Keratinocyte (primary cell): ENCODE measurements around the gene TRIM56.

Experiments used
- EZH2 ChIP-seq: IDR thresholded peaks from one replicate; pipeline ENCODE4 v1.6.1; 2012; ENCODE audit warnings: inconsistent platforms, mild to moderate bottlenecking, low read length, moderate library complexity
- TF ChIP-seq, protein P1 (sequence below), 3 experiments: IDR thresholded peaks in 1 of 3; conservative IDR thresholded peaks in 1 of 3; optimal IDR thresholded peaks in 1 of 3; 2 replicates in 2 of 3; 3 replicates in 1 of 3; pipeline versions ENCODE3 to v1.5.1; 2011; ENCODE audit warnings: low read length in 3 of 3, mild to moderate bottlenecking in 3 of 3, moderate library complexity in 2 of 3, control low read depth in 1 of 3, inconsistent platforms in 1 of 3; ENCODE audit not compliant: insufficient read depth in 2 of 3; ENCODE audit errors: extremely low read depth in 1 of 3

DNA sequence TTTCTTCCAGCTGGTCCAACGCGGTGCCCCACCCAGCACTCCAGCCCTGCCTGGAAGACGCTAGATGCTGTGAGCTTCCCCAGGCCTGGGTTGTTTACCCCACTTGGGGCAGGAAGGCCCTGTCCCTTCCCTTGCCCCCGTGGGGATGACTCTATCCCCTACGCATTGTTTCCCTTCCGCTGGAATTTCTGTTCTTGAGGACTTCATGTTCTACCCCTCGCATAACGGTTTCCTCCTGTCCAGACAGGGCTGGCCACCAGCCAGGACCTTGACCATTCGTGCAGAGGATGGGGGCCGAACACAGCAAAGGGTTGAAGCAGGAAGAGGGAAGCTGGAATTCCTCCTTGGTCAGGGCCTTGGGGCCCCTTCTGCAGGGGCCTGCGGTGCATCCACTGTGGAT, 27.0 kb downstream of the TRIM56 start:
- TF ChIP-seq, protein P1, sequence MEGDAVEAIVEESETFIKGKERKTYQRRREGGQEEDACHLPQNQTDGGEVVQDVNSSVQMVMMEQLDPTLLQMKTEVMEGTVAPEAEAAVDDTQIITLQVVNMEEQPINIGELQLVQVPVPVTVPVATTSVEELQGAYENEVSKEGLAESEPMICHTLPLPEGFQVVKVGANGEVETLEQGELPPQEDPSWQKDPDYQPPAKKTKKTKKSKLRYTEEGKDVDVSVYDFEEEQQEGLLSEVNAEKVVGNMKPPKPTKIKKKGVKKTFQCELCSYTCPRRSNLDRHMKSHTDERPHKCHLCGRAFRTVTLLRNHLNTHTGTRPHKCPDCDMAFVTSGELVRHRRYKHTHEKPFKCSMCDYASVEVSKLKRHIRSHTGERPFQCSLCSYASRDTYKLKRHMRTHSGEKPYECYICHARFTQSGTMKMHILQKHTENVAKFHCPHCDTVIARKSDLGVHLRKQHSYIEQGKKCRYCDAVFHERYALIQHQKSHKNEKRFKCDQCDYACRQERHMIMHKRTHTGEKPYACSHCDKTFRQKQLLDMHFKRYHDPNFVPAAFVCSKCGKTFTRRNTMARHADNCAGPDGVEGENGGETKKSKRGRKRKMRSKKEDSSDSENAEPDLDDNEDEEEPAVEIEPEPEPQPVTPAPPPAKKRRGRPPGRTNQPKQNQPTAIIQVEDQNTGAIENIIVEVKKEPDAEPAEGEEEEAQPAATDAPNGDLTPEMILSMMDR (optimal IDR thresholded peaks at IDR 0.05 in 1 of 3, IDR thresholded peaks at IDR 0.05 in 1 of 3, conservative IDR thresholded peaks at IDR 0.05 in 1 of 3; ENCODE audit: extremely low read depth in 1 of 3, insufficient read depth in 2 of 3, low read length in 3 of 3): no peak
- TF ChIP-seq EZH2: no peak
